Kidney capillary endothelial cell (primary cell): ENCODE measurements around the gene CSNK2A1.

Experiments used
- DNase-seq: peaks from one replicate; pipeline ENCODE4 v3.0.0-alpha.2; 2018; ENCODE audit warnings: low spot score

CSNK2A1 gene

DNA sequence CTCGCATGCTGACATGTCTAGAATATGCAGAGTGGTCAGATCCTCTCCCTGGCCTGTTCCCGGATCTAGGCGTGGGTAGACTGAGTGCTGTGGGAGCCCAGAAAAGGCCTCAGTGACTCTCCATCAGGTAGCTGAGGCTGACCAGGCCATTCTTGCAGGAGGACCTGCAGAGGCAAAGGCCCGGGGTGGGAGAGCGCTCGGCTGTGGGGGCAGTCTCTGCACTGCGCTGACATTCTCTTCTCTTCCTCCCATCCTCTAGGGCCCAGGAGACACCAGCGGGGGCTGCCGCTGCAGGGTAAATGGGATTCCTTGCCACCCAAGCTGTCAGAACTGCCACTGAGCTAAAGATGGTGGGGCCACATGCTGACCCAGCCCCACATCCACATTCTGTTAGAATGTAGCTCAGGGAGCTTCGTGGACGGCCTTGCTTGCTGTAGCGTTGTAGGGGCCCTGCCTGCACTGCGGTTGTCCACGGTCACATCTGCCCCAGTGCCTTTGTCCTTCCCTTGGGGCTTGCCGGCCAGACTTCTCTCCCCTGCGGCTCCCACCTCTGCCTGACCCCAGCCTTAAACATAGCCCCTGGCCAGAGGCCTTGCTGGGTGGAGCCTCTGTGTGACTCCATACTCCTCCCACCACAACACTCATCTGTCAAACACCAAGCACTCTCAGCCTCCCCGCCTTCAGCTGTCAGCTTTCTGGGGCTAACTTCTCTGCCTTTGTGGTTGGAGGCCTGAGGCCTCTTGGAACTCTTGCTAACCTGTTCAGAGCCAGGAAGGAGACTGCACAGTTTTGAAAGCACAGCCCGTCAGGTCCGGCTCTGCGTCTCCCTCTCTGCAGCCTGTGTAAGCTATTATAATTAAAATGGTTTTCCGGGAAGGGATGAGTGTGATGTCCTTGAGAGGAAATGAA is 113.2 kb downstream of the CSNK2A1 start:
- DNase-seq = no peak

DNA sequence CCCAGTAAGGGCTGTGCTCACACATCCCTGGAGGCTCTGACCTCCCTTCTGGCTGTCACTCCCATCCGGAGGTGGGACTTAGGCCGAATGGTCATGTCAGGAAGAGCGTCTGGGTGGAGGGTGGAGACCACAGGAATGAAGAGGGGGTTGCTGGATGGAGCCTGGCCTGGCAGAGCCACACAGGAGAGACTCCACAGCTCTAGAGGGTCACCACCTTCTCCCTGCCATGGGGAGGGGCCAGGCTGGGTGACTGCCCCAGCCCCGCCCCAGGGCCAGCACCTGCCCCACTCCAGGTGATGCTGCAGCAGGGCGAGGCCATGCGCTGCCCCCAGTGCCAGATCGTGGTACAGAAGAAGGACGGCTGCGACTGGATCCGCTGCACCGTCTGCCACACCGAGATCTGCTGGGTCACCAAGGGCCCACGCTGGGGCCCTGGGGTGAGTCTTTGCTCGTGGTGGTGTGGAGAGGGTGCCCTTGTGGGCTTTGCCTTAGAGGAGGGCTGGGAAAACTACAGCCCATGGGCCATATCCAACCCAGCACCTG is 114.9 kb downstream of the CSNK2A1 start:
- no peak for DNase-seq

DNA sequence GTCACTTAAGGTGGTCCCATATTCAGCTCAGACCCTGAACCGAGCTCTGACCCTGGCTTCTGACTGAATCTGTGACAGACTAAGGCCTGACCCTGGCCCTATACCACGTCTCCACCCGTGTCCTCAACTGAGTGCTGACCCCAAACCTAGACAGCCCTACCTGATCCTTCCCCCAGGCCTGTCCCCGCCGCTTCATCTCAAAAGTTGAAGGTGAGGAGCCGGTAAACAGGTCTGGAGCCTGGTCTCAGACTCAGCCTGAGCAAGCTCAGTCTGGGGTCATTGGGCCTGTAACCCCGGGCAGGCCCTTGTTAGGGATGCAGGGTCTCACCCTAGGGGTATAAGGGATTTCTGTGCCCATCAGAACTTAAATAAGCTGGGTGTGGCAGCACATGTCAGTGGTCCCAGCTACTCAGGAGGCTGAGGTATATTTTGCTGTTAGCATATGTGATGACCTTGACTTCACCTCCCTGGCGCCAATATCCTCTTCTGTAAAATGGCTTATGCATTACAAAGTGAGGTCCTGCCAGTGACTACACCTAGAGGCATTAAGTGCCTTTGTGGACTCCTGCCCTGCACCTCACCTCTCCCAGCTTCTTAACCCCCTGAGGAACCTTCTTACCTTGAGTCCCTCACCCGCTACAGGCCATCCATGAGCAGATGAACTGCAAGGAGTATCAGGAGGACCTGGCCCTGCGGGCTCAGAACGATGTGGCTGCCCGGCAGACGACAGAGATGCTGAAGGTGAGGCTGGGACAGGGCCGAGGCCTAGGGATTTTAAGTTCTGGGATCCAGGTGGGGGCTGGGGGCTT is 115.5 kb downstream of the CSNK2A1 start:
- no peak for DNase-seq

DNA sequence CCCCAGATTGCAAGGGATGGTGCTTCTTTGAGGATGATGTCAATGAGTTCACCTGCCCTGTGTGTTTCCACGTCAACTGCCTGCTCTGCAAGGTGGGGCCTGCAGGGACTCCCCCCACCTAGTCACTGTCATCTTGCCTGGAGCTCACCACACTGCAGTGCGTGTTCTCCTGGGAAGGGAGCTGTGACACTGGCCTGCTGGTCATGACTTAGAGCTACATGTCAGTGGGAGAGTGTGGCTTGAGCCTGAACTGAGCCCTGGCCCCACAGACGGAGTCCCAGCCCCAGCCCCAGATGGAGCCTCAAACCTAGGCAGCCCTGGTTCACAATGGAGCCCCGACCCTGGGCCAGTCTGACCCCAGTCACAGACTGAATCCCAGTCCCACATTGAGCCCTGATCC is 116.2 kb downstream of the CSNK2A1 start:
- DNase-seq = no peak

DNA sequence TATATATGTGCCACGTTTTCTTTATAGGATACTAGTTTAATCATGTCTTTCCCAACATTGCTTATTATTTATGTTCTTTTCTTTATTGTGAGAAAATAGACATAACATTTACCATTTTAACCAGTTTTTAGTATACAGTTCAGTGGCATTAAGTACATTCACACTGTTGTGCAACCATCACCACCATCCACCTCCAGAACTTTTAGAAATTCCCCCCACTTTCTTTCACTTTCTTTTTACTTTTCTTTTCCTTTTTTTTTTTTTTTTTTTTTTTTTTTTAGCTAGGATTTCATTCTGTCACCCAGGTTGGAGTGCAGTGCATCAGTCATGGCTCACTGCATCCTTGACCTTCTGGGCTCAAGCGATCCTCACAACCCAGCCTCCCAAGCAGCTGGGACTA is 117.0 kb downstream of the CSNK2A1 start:
- no peak for DNase-seq
